Neural crest cell (in vitro differentiated cells): ENCODE results near the gene AKT3. TPM values are rescaled to one million over a fixed set of nuclear protein-coding genes. Genes with fewer than 3 reads are reported as not detected.

Source experiments
- DNase-seq: peaks from one replicate; pipeline ENCODE4 v3.0.0; 2021; ENCODE audit warnings: low read depth, mixed read lengths, low spot score
- H3K27ac Mint-ChIP-seq: one replicate; pipeline ENCODE4 v1.8.0; 2021; ENCODE audit warnings: mild to moderate bottlenecking, mixed read lengths; ENCODE audit not compliant: unreplicated experiment
- H3K27me3 Mint-ChIP-seq: 2 replicates; pipeline ENCODE4 v1.8.0; 2021; ENCODE audit warnings: low read depth, mild to moderate bottlenecking, mixed read lengths
- H3K36me3 Mint-ChIP-seq: 2 replicates; pipeline ENCODE4 v1.8.0; 2021; ENCODE audit warnings: low read depth, mild to moderate bottlenecking, mixed read lengths
- H3K4me1 Mint-ChIP-seq: 2 replicates; pipeline ENCODE4 v1.8.0; 2021; ENCODE audit warnings: mixed read lengths
- H3K4me3 Mint-ChIP-seq: one replicate; pipeline ENCODE4 v1.8.0; 2021; ENCODE audit warnings: mild to moderate bottlenecking, mixed read lengths
- H3K9me3 Mint-ChIP-seq: 2 replicates; pipeline ENCODE4 v1.8.0; 2021; ENCODE audit warnings: mixed read lengths
- CTCF ChIP-seq: fragments of 200-600 bp; sonication (generic); conservative IDR thresholded peaks from 2 replicates; pipeline ENCODE4 v1.5.0; 2021; ENCODE audit warnings: antibody characterized with exemption, mild to moderate bottlenecking
- total RNA-seq: library from RNA; stranded (reverse); gene quantifications from 2 replicates; pipeline ENCODE4 v1.2.1, GENCODE V29; 2021

The AKT3 gene
- total RNA-seq, 1 donor from 2014 or later: 38.2 TPM

GRCh38 chr1:243710467-243710866 is 139.6 kb downstream of the AKT3 start:
- Mint-ChIP-seq H3K36me3 (no peaks in the 10 kb centered on the region), H3K4me1 (peaks cover 69% of the 10 kb centered on the region), H3K4me3 (no peak overlapping the region), H3K27me3 (no peaks in the 10 kb centered on the region), H3K27ac (no peak overlapping the region), H3K9me3 (no peaks in the 10 kb centered on the region)
- no peak for TF ChIP-seq CTCF
- DNase-seq: no peak

- H3K27me3 Mint-ChIP-seq: no peaks in the 10 kb centered on the region
- no peaks in the 10 kb centered on the region for H3K9me3 Mint-ChIP-seq
- H3K4me1 Mint-ChIP-seq: peaks cover 49% of the 10 kb centered on the region
- no peak overlapping the region for H3K4me3 Mint-ChIP-seq
- peak; percentile 60 for TF ChIP-seq CTCF
- no peak overlapping the region for H3K27ac Mint-ChIP-seq
- DNase-seq: no peak
- H3K36me3 Mint-ChIP-seq: no peaks in the 10 kb centered on the region
Measured at GRCh38 chr1:243708210-243708609, 141.8 kb downstream of the AKT3 start.

GRCh38 chr1:243706563-243706962 is 143.5 kb downstream of the AKT3 start:
- Mint-ChIP-seq H3K4me1 (peaks cover 33% of the 10 kb centered on the region), H3K27ac (peak overlapping the region; percentile 61)
- no peak for TF ChIP-seq CTCF

DNA sequence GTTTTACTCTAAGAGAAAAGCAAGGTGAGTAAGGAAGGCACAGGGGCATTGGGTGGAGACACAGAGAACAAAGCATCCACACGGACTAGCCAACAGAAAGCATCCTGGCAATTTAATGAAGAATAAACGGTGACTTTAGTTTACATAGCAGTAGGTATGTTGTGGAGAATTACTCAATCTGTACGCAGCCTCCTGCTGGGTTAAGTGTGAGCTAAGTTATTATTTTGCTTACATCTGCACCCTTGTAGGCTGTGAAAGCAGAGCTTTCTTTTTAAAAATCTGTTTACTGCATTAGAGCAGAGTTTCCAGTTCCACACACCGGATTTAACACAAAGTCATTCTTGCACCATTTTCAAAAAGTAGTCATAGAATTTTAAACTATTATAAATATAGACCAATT is 144.5 kb downstream of the AKT3 start:
- TF ChIP-seq CTCF: no peak
- H3K36me3 Mint-ChIP-seq: no peaks in the 10 kb centered on the region
- H3K27me3 Mint-ChIP-seq: no peaks in the 10 kb centered on the region
- no peak overlapping the region for H3K4me3 Mint-ChIP-seq
- H3K9me3 Mint-ChIP-seq: no peaks in the 10 kb centered on the region
- H3K4me1 Mint-ChIP-seq: peaks cover 26% of the 10 kb centered on the region
- no peak for DNase-seq
- no peak overlapping the region for H3K27ac Mint-ChIP-seq

More at GRCh38 chr1:243706563-243706962, 143.5 kb downstream of the AKT3 start:
- Mint-ChIP-seq H3K27me3 (no peaks in the 10 kb centered on the region), H3K9me3 (no peaks in the 10 kb centered on the region), H3K36me3 (no peaks in the 10 kb centered on the region), H3K4me3 (no peak overlapping the region)
- DNase-seq: no peak

- Mint-ChIP-seq H3K9me3 (no peaks in the 10 kb centered on the region), H3K36me3 (no peaks in the 10 kb centered on the region), H3K27ac (no peak overlapping the region), H3K4me1 (peaks cover 12% of the 10 kb centered on the region), H3K27me3 (no peaks in the 10 kb centered on the region), H3K4me3 (no peak overlapping the region)
- DNase-seq: no peak
- TF ChIP-seq CTCF: no peak
Measured at GRCh38 chr1:243701872-243702271, 148.2 kb downstream of the AKT3 start.

GRCh38 chr1:243693800-243694199 is 156.2 kb downstream of the AKT3 start:
- H3K27ac Mint-ChIP-seq: no peak overlapping the region
- H3K4me3 Mint-ChIP-seq: no peak overlapping the region
- no peak for TF ChIP-seq CTCF
- peaks cover 7% of the 10 kb centered on the region for H3K36me3 Mint-ChIP-seq
- DNase-seq: no peak
- no peaks in the 10 kb centered on the region for H3K27me3 Mint-ChIP-seq
- no peaks in the 10 kb centered on the region for H3K9me3 Mint-ChIP-seq
- H3K4me1 Mint-ChIP-seq: peaks cover 10% of the 10 kb centered on the region
